Panc1 (cell line): Measurements from ENCODE around the gene ATF2. TPM values are rescaled to one million over a fixed set of nuclear protein-coding genes. Genes with fewer than 3 reads are reported as not detected.

Experiments
- ATAC-seq: fragments of 200-7000 bp; cut with Tn5 transposase; 2 replicates; pipeline ENCODE4 v1.9.1; 2020; ENCODE audit warnings: mild to moderate bottlenecking, moderate library complexity
- BruUV-seq: library from RNA; stranded (reverse); fragments of 400-500 nt; replicated peaks from 2 replicates; lab custom pipeline; 2021; lab: Mats Ljungman, UMichigan
- CTCF ChIA-PET: fragments of 300-600 bp; sonication (Branson Sonifier 250); formaldehyde crosslinking; loops from one replicate; lab custom pipeline; 2022; ENCODE audit warnings: antibody characterized with exemption; lab: Charles Lee
- POLR2A ChIA-PET: fragments of 300-600 bp; sonication (Branson Sonifier 250); formaldehyde crosslinking; loops from one replicate; lab custom pipeline; 2022; ENCODE audit warnings: antibody characterized with exemption; lab: Charles Lee
- DNase-seq: peaks from one replicate; pipeline ENCODE4 v3.0.0-alpha.2; 2010; ENCODE audit warnings: low read depth, low spot score
- H3K27ac ChIP-seq: 2 replicates; pipeline ENCODE4 v1.5.1; 2011; ENCODE audit warnings: mild to moderate bottlenecking, low read length, inconsistent platforms
- H3K27me3 ChIP-seq: fragments of 200-500 bp; sonication (Bioruptor generic); 2 replicates; pipeline ENCODE4 v1.6.0; 2014; ENCODE audit warnings: low read length, inconsistent platforms; ENCODE audit not compliant: control insufficient read depth, insufficient read depth
- H3K36me3 ChIP-seq: fragments of 200-500 bp; sonication (Bioruptor generic); 2 replicates; pipeline ENCODE4 v1.5.1; 2014; ENCODE audit warnings: inconsistent platforms, mild to moderate bottlenecking, low read length, moderate library complexity; ENCODE audit not compliant: control insufficient read depth, insufficient read depth
- H3K4me1 ChIP-seq: 2 replicates; pipeline ENCODE4 v1.5.1; 2011; ENCODE audit warnings: inconsistent platforms, mild to moderate bottlenecking, low read length, moderate library complexity; ENCODE audit not compliant: control insufficient read depth, insufficient read depth
- H3K4me3 ChIP-seq, 2 experiments: 2 replicates each; pipeline ENCODE4 v1.5.1; 2011 to 2012; ENCODE audit warnings: low read depth in 2 of 2, low read length in 2 of 2, mild to moderate bottlenecking in 2 of 2, inconsistent platforms in 1 of 2, moderate library complexity in 1 of 2
- H3K9me3 ChIP-seq: fragments of 200-500 bp; sonication (Bioruptor generic); 2 replicates; pipeline ENCODE4 v1.5.1; 2014; ENCODE audit warnings: low read depth, mild to moderate bottlenecking, inconsistent platforms, low read length, moderate library complexity; ENCODE audit not compliant: control insufficient read depth, insufficient read depth
- POLR2AphosphoS5 ChIP-seq: IDR thresholded peaks from 2 replicates; pipeline ENCODE4 v1.6.1; 2012; ENCODE audit warnings: mild to moderate bottlenecking, low read depth, low read length, moderate library complexity
- SIN3A ChIP-seq: IDR thresholded peaks from 2 replicates; pipeline ENCODE4 v1.6.1; 2012; ENCODE audit warnings: low read depth, mild to moderate bottlenecking, low read length, moderate library complexity, borderline replicate concordance; ENCODE audit not compliant: insufficient read depth
- TCF7L2 ChIP-seq: IDR thresholded peaks from 2 replicates; pipeline ENCODE4 v1.6.1; 2011; ENCODE audit warnings: mild to moderate bottlenecking, low read depth, low read length, inconsistent platforms
- in situ Hi-C: cut with HindIII; loops from 2 replicates; pipeline ENCODE4 v1.10.0; 2016; ENCODE audit warnings: low sequenced_read_pairs, low pct_unique_long_range_greater_than_20kb
- intact Hi-C: fragments of 100-400 bp; cut with micrococcal nuclease; formaldehyde crosslinking; loops from one replicate; pipeline ENCODE4 v1.10.0; 2022; ENCODE audit not compliant: unreplicated experiment
- total RNA-seq: library from RNA; stranded (reverse); gene quantifications from one replicate; pipeline ENCODE4 v1.2.1, GENCODE V29; 2021; ENCODE audit not compliant: unreplicated experiment
- TF ChIP-seq, protein P1 (sequence below), 2 experiments: IDR thresholded peaks; 2 replicates each; pipeline ENCODE4 v1.6.1; 2011 to 2012; ENCODE audit warnings: low read depth in 2 of 2, control low read depth in 1 of 2, low read length in 1 of 2, mild to moderate bottlenecking in 1 of 2, moderate library complexity in 1 of 2; ENCODE audit not compliant: insufficient read depth in 1 of 2
- TF ChIP-seq, protein P2 (sequence below): fragments of 450-650 bp; IDR thresholded peaks from 2 replicates; pipeline ENCODE4 v1.5.1; 2017; ENCODE audit warnings: mild to moderate bottlenecking

ATF2 gene
- total RNA-seq, 1 experiment from 2014 or later: 61.8 TPM

DNA sequence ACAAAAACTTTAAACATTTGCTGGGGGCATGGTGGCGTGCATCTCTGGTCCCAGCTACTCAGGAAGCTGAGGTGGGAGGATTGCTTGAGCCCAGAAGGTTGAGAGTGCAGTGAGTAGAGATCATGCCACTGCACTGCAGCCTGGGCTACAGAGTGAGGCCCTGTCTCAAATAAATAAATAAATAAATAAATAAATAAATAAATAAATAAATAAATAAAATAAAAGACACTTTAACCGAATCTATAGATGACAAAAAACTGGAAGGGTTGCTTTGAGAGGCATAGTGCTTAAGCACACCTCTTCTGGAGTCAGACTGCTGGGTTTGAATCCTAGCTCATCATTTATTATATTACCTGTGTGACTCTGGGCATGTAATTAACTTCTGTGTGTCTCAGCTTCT lies 141.6 kb downstream of the ATF2 start:
- H3K36me3 ChIP-seq: no peaks in the 10 kb centered on the region
- BruUV-seq: no TSS peak
- DNase-seq (no peak), ATAC-seq (no peak)
- H3K4me3 ChIP-seq: no peak overlapping the region
- H3K4me1 ChIP-seq: no peaks in the 10 kb centered on the region
- in situ Hi-C loops (no loop called here), intact Hi-C loops (no loop called here)
- no peaks in the 10 kb centered on the region for H3K27me3 ChIP-seq
- H3K27ac ChIP-seq: no peak overlapping the region
- CTCF ChIA-PET: no interaction called here
- H3K9me3 ChIP-seq: no peaks in the 10 kb centered on the region
- POLR2A ChIA-PET: no interaction called here
- TF ChIP-seq, protein P1, sequence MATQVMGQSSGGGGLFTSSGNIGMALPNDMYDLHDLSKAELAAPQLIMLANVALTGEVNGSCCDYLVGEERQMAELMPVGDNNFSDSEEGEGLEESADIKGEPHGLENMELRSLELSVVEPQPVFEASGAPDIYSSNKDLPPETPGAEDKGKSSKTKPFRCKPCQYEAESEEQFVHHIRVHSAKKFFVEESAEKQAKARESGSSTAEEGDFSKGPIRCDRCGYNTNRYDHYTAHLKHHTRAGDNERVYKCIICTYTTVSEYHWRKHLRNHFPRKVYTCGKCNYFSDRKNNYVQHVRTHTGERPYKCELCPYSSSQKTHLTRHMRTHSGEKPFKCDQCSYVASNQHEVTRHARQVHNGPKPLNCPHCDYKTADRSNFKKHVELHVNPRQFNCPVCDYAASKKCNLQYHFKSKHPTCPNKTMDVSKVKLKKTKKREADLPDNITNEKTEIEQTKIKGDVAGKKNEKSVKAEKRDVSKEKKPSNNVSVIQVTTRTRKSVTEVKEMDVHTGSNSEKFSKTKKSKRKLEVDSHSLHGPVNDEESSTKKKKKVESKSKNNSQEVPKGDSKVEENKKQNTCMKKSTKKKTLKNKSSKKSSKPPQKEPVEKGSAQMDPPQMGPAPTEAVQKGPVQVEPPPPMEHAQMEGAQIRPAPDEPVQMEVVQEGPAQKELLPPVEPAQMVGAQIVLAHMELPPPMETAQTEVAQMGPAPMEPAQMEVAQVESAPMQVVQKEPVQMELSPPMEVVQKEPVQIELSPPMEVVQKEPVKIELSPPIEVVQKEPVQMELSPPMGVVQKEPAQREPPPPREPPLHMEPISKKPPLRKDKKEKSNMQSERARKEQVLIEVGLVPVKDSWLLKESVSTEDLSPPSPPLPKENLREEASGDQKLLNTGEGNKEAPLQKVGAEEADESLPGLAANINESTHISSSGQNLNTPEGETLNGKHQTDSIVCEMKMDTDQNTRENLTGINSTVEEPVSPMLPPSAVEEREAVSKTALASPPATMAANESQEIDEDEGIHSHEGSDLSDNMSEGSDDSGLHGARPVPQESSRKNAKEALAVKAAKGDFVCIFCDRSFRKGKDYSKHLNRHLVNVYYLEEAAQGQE (IDR thresholded peaks at IDR 0.05; ENCODE audit: insufficient read depth in 1 of 2, low read depth in 2 of 2, low read length in 1 of 2): no peak
- TF ChIP-seq SIN3A: no peak
- TF ChIP-seq, protein P2, sequence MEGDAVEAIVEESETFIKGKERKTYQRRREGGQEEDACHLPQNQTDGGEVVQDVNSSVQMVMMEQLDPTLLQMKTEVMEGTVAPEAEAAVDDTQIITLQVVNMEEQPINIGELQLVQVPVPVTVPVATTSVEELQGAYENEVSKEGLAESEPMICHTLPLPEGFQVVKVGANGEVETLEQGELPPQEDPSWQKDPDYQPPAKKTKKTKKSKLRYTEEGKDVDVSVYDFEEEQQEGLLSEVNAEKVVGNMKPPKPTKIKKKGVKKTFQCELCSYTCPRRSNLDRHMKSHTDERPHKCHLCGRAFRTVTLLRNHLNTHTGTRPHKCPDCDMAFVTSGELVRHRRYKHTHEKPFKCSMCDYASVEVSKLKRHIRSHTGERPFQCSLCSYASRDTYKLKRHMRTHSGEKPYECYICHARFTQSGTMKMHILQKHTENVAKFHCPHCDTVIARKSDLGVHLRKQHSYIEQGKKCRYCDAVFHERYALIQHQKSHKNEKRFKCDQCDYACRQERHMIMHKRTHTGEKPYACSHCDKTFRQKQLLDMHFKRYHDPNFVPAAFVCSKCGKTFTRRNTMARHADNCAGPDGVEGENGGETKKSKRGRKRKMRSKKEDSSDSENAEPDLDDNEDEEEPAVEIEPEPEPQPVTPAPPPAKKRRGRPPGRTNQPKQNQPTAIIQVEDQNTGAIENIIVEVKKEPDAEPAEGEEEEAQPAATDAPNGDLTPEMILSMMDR: no peak
- TF ChIP-seq TCF7L2: no peak
- no peak for TF ChIP-seq POLR2AphosphoS5

DNA sequence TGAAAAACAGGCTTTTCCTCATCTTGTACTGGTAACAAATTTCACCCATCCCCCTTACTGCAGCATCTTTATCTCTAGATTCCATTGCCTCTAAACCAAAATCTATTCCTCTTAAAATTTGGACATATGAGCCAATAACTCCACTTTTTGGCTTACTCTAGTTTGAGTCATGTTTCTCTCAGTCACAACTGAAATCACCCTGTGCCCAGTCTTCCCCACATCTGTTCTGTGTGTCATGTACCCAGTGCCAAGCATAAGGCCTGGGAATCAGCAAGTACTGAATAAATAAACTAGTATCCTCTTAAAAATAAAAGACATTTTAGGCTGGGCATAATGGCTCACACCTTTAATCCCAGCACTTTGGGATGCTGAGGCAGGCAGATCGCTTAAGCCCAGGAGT lies 142.1 kb downstream of the ATF2 start:
- Histone ChIP-seq H3K27ac (no peak overlapping the region), H3K36me3 (no peaks in the 10 kb centered on the region), H3K4me3 (no peak overlapping the region), H3K27me3 (no peaks in the 10 kb centered on the region), H3K9me3 (no peaks in the 10 kb centered on the region), H3K4me1 (no peaks in the 10 kb centered on the region)
- in situ Hi-C loops: no loop called here
- ChIA-PET CTCF (no interaction called here), POLR2A (no interaction called here)
- no peak for TF ChIP-seq SIN3A
- no peak for TF ChIP-seq POLR2AphosphoS5
- TF ChIP-seq, protein P1 (IDR thresholded peaks at IDR 0.05; ENCODE audit: insufficient read depth in 1 of 2, low read depth in 2 of 2, low read length in 1 of 2): no peak
- TF ChIP-seq TCF7L2: no peak
- TF ChIP-seq, protein P2: no peak
- ATAC-seq (no peak), DNase-seq (no peak)
- intact Hi-C loops: no loop called here
- BruUV-seq: no TSS peak
